T-helper 17 cell (primary cell): Measurements from ENCODE around the gene MRPL55. TPM values are rescaled to one million over a fixed set of nuclear protein-coding genes. Genes with fewer than 3 reads are reported as not detected.

Source experiments
- ATAC-seq: fragments of 150-1000 bp; cut with Tn5 transposase; 2 replicates; pipeline ENCODE4 v1.10.0; 2021; ENCODE audit warnings: mild to moderate bottlenecking, moderate library complexity
- DNase-seq, 3 donors: peaks; one replicate each; pipeline versions ENCODE4 v3.0.0 to v3.0.0-alpha.2; 2020 to 2021
- H3K9me3 ChIP-seq: one replicate; pipeline ENCODE4 v1.7.0; 2013; ENCODE audit warnings: low read length, mild to moderate bottlenecking; ENCODE audit not compliant: control insufficient read depth, poor library complexity, severe bottlenecking
- H3K27ac Mint-ChIP-seq: one replicate; pipeline ENCODE4 v1.8.0; 2022; ENCODE audit warnings: mild to moderate bottlenecking, moderate library complexity, mixed read lengths
- H3K27me3 Mint-ChIP-seq: one replicate; pipeline ENCODE4 v1.8.0; 2022; ENCODE audit warnings: mixed read lengths
- H3K36me3 Mint-ChIP-seq: one replicate; pipeline ENCODE4 v1.8.0; 2022; ENCODE audit warnings: low read depth, mixed read lengths
- H3K4me1 Mint-ChIP-seq: one replicate; pipeline ENCODE4 v1.8.0; 2022; ENCODE audit warnings: mild to moderate bottlenecking, mixed read lengths
- H3K4me3 Mint-ChIP-seq: one replicate; pipeline ENCODE4 v1.8.0; 2022; ENCODE audit warnings: mild to moderate bottlenecking, moderate library complexity, mixed read lengths
- total RNA-seq, 4 donors: library from RNA in 2 of 4; stranded (reverse) in 2 of 4; gene quantifications; one replicate each; pipeline ENCODE4 v1.2.3 and lab custom pipeline; 2022 to 2026

The MRPL55 gene
- total RNA-seq (10 to 100 TPM; 55.2 to 59.9 TPM), total RNA-seq (lab: John Stamatoyannopoulos, UW) (24.9 to 56.2 reads per million in 2 donors)

GRCh38 chr1:228109073-228109961, at the start of gene MRPL55:
Gene MRPL55 (minus strand): TSS chr1:228109299. CDS start chr1:228108260, 1,039 bp downstream.
- DNase-seq (peak; percentile 98 to 99 (median 99)), ATAC-seq (peak; percentile 97)
- peaks cover 8% of the 10 kb centered on the region for H3K4me1 Mint-ChIP-seq
- H3K36me3 Mint-ChIP-seq: no peaks in the 10 kb centered on the region
- H3K27me3 Mint-ChIP-seq: no peaks in the 10 kb centered on the region
- peak within 1 kb of the TSS; percentile 85 for H3K27ac Mint-ChIP-seq
- H3K4me3 Mint-ChIP-seq: peak within 1 kb of the TSS; percentile 95
- H3K9me3 ChIP-seq: no peaks in the 10 kb centered on the region

GRCh38 chr1:228158151-228159007, 49.3 kb upstream of the MRPL55 start:
- Mint-ChIP-seq H3K27me3 (no peaks in the 10 kb centered on the region), H3K27ac (no peak overlapping the region), H3K36me3 (no peaks in the 10 kb centered on the region), H3K4me3 (no peak overlapping the region), H3K4me1 (peaks cover 10% of the 10 kb centered on the region)
- DNase-seq: no peak
- no peaks in the 10 kb centered on the region for H3K9me3 ChIP-seq
- no peak for ATAC-seq

- no peaks in the 10 kb centered on the region for H3K9me3 ChIP-seq
- H3K27ac Mint-ChIP-seq: no peak overlapping the region
- H3K4me3 Mint-ChIP-seq: no peak overlapping the region
- DNase-seq (no peak), ATAC-seq (no peak)
- H3K36me3 Mint-ChIP-seq: no peaks in the 10 kb centered on the region
- H3K27me3 Mint-ChIP-seq: no peaks in the 10 kb centered on the region
- H3K4me1 Mint-ChIP-seq: peaks cover 10% of the 10 kb centered on the region
Measured at GRCh38 chr1:228157729-228158126, 48.6 kb upstream of the MRPL55 start.

- ATAC-seq: peak; percentile 17
- Mint-ChIP-seq H3K4me3 (no peak overlapping the region), H3K36me3 (no peaks in the 10 kb centered on the region), H3K27ac (no peak overlapping the region), H3K4me1 (peaks cover 6% of the 10 kb centered on the region), H3K27me3 (no peaks in the 10 kb centered on the region)
- no peak for DNase-seq
- no peaks in the 10 kb centered on the region for H3K9me3 ChIP-seq
Measured at GRCh38 chr1:228156941-228157728, 48.0 kb upstream of the MRPL55 start.

GRCh38 chr1:228156515-228156881, 47.4 kb upstream of the MRPL55 start:
- ATAC-seq: no peak
- H3K27me3 Mint-ChIP-seq: no peaks in the 10 kb centered on the region
- no peak overlapping the region for H3K4me3 Mint-ChIP-seq
- DNase-seq: no peak
- no peak overlapping the region for H3K27ac Mint-ChIP-seq
- H3K9me3 ChIP-seq: no peaks in the 10 kb centered on the region
- peaks cover 5% of the 10 kb centered on the region for H3K4me1 Mint-ChIP-seq
- no peaks in the 10 kb centered on the region for H3K36me3 Mint-ChIP-seq

GRCh38 chr1:228155596-228156514, 46.8 kb upstream of the MRPL55 start:
- H3K4me1 Mint-ChIP-seq: peaks cover 7% of the 10 kb centered on the region
- no peak overlapping the region for H3K27ac Mint-ChIP-seq
- no peak for ATAC-seq
- H3K36me3 Mint-ChIP-seq: no peaks in the 10 kb centered on the region
- H3K27me3 Mint-ChIP-seq: no peaks in the 10 kb centered on the region
- no peaks in the 10 kb centered on the region for H3K9me3 ChIP-seq
- H3K4me3 Mint-ChIP-seq: no peak overlapping the region
- no peak for DNase-seq

- Mint-ChIP-seq H3K27me3 (no peaks in the 10 kb centered on the region), H3K4me3 (peak overlapping the region; percentile 33), H3K27ac (no peak overlapping the region), H3K36me3 (no peaks in the 10 kb centered on the region), H3K4me1 (peaks cover 7% of the 10 kb centered on the region)
- ATAC-seq: no peak
- DNase-seq: no peak
- no peaks in the 10 kb centered on the region for H3K9me3 ChIP-seq
Measured at GRCh38 chr1:228154670-228155571, 45.8 kb upstream of the MRPL55 start.

GRCh38 chr1:228154021-228154669, 45.0 kb upstream of the MRPL55 start:
- no peaks in the 10 kb centered on the region for H3K9me3 ChIP-seq
- no peak for DNase-seq
- Mint-ChIP-seq H3K27ac (no peak overlapping the region), H3K27me3 (no peaks in the 10 kb centered on the region), H3K4me3 (no peak overlapping the region), H3K4me1 (peaks cover 7% of the 10 kb centered on the region), H3K36me3 (no peaks in the 10 kb centered on the region)
- ATAC-seq: no peak

- Mint-ChIP-seq H3K27ac (no peak overlapping the region), H3K27me3 (no peaks in the 10 kb centered on the region), H3K4me3 (peak overlapping the region; percentile 69), H3K4me1 (peaks cover 7% of the 10 kb centered on the region), H3K36me3 (no peaks in the 10 kb centered on the region)
- no peak for ATAC-seq
- DNase-seq: no peak
- no peaks in the 10 kb centered on the region for H3K9me3 ChIP-seq
Measured at GRCh38 chr1:228152918-228153258, 43.8 kb upstream of the MRPL55 start.

GRCh38 chr1:228152097-228152917, 43.2 kb upstream of the MRPL55 start:
- DNase-seq (no peak), ATAC-seq (no peak)
- Mint-ChIP-seq H3K27me3 (no peaks in the 10 kb centered on the region), H3K36me3 (no peaks in the 10 kb centered on the region), H3K4me1 (peaks cover 7% of the 10 kb centered on the region), H3K27ac (no peak overlapping the region), H3K4me3 (peak overlapping the region; percentile 69)
- no peaks in the 10 kb centered on the region for H3K9me3 ChIP-seq
